ENCODE measurements around the gene SERINC2.
"Not testable (repeated sequence)": the region's sequence is repeated elsewhere in the genome, so short reads cannot be mapped to it uniquely, and the experiment has no call there.

The SERINC2 gene

DNA sequence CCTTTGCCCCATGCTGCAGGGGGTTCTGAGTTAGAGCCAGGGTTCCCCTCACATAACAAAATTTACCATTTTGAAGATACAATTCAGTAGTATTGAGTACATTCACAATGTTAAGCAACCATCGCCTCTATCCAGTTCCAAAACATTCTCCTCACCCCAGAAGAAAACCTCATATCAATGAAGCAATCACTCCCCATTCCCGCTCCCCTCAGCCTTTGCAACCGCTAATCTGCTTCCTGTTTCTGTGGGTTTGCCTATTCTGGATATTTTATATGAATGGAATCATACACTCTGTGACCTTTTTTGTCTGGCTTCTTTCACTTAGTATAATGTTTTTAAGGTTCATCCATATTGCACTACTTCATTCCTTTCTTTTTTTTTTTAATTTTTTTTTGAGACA is 32.9 kb downstream of the SERINC2 start:
- H3K4me3 ChIP-seq, result no peak overlapping the region

GRCh38 chr1:31447210-31447609 is 34.2 kb downstream of the SERINC2 start:
- Histone ChIP-seq H3K9ac (no peak overlapping the region), H3K27me3 (no peaks in the 10 kb centered on the region), H3K9me3 (peaks cover 35% of the 10 kb centered on the region), H3K4me3 (no peak overlapping the region), H3K36me3 (no peaks in the 10 kb centered on the region), H3K4me1 (peaks cover 13% of the 10 kb centered on the region), H3K4me2 (no peak overlapping the region), H3K27ac (no peak overlapping the region), H4K20me1 (no peaks in the 10 kb centered on the region)
- TF ChIP-seq Cebpa-rat (IDR thresholded peaks at IDR 0.05), result no peak

More for the DNA sequence above, 32.9 kb downstream of the SERINC2 start:
- no peaks in the 10 kb centered on the region for H3K36me3 ChIP-seq
- no peak overlapping the region for H3K27ac ChIP-seq
- H3K4me2 ChIP-seq, result no peak overlapping the region
- no peak for TF ChIP-seq Cebpa-rat (IDR thresholded peaks at IDR 0.05)
- no peak overlapping the region for H3K9ac ChIP-seq
- peaks cover 25% of the 10 kb centered on the region for H3K9me3 ChIP-seq
- H4K20me1 ChIP-seq, result no peaks in the 10 kb centered on the region
- H3K4me1 ChIP-seq, result peaks cover 18% of the 10 kb centered on the region
- H3K27me3 ChIP-seq, result no peaks in the 10 kb centered on the region

- no peaks in the 10 kb centered on the region for H4K20me1 ChIP-seq
- H3K4me3 ChIP-seq, result no peak overlapping the region
- H3K4me1 ChIP-seq, result no peaks in the 10 kb centered on the region
- H3K4me2 ChIP-seq, result no peak overlapping the region
- H3K9me3 ChIP-seq, result peaks cover 78% of the 10 kb centered on the region
- no peak overlapping the region for H3K9ac ChIP-seq
- H3K27me3 ChIP-seq, result no peaks in the 10 kb centered on the region
- H3K36me3 ChIP-seq, result no peaks in the 10 kb centered on the region
- TF ChIP-seq Cebpa-rat (IDR thresholded peaks at IDR 0.05), result no peak
- H3K27ac ChIP-seq, result no peak overlapping the region
These were observed 40.5 kb downstream of the SERINC2 start for GRCh38 chr1:31453384-31454079.

DNA sequence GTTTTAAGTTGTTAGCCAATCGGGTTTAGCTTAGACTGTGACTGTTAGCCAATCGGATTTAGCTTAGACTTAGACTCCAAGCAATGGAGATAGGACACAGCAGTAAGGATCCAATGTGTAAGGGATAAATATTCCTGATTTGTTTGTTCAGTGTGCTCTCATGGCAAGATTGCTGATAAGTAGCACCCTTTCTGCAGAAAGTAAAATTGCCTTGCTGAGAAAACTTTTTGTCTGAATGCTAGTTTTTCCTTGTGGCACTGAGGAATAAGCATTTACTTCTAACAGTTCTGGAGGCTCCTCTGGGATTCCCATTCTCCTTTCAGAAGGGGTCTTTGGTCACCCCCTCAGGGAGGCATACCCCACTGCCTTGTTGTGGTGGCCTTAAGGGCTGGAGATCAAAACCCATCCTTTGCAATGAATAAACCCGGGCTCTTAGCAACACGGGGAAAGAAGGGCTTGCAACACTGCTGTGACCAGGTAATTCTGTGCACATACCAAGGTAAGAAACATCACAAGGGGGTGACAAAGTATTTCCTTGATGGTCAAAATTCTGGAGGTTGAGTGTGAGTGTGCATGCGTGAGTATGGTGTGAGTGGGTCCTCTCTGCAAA is 45.4 kb downstream of the SERINC2 start:
- H3K36me3 ChIP-seq, result no peaks in the 10 kb centered on the region
- no peak overlapping the region for H3K4me3 ChIP-seq
- H3K4me1 ChIP-seq, result no peaks in the 10 kb centered on the region
- no peak overlapping the region for H3K9ac ChIP-seq
- H3K4me2 ChIP-seq, result no peak overlapping the region
- TF ChIP-seq Cebpa-rat (IDR thresholded peaks at IDR 0.05), result no peak
- no peaks in the 10 kb centered on the region for H3K27me3 ChIP-seq
- H3K27ac ChIP-seq, result no peak overlapping the region
- peaks cover 81% of the 10 kb centered on the region for H3K9me3 ChIP-seq
- H4K20me1 ChIP-seq, result no peaks in the 10 kb centered on the region

DNA sequence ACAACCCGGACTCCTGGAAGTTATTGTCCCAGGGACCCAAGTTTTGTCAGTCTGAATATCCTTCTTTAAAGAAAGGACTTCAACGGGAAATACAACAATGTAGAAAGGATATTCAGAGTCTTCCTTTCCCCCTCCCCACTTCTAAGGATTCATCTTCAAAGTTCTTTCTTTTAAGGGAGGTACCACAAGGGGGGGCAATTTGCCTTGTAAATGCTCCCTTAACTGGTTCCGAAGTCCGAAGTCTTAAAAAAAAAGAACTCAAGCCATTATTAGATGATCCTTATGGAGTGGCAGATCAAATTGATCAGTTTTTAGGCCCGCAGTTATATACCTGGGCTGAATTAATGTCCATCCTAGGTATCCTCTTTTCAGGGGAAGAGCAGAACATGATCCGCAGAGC is 47.0 kb downstream of the SERINC2 start:
- Histone ChIP-seq H3K9me3 (peaks cover 66% of the 10 kb centered on the region), H3K27me3 (no peaks in the 10 kb centered on the region), H4K20me1 (no peaks in the 10 kb centered on the region), H3K36me3 (no peaks in the 10 kb centered on the region), H3K4me1 (no peaks in the 10 kb centered on the region), H3K4me3 (no peak overlapping the region), H3K4me2 (no peak overlapping the region), H3K27ac (no peak overlapping the region), H3K9ac (no peak overlapping the region)
- TF ChIP-seq Cebpa-rat (IDR thresholded peaks at IDR 0.05), result no peak

- Histone ChIP-seq H3K4me2 (no peak overlapping the region), H3K9ac (no peak overlapping the region), H3K27me3 (no peaks in the 10 kb centered on the region), H3K4me1 (peaks cover 24% of the 10 kb centered on the region), H3K27ac (no peak overlapping the region), H3K9me3 (peaks cover 66% of the 10 kb centered on the region), H3K36me3 (no peaks in the 10 kb centered on the region), H4K20me1 (no peaks in the 10 kb centered on the region), H3K4me3 (no peak overlapping the region)
- TF ChIP-seq Cebpa-rat (IDR thresholded peaks at IDR 0.05), result no peak
These were observed 54.1 kb downstream of the SERINC2 start for GRCh38 chr1:31467005-31467674.

DNA sequence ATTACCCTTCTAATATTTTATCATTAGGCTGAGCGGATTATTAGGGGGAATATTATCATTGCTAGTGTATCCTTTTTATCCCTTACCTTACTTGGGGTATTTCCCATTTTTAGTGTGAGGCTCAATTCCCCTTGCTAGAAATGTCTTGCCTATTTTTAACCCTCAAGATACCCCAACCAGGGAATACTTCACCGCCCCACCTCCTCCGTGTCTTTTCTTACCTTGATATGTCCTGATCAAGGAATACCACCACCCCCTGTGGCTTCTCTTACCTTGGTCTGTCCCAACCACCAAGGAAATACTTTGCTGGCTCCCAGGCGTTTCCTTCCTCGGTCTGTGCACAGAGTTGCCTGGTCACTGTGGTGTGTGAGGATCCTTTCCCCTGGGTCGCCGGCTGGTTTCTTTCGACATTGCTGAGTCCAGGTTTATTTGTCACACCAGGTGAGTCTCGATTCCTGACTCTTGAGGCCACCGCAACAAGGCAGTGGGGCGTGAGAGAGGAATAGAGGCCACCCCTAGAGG is 57.8 kb downstream of the SERINC2 start:
- H3K4me3 ChIP-seq, result no peak overlapping the region

DNA sequence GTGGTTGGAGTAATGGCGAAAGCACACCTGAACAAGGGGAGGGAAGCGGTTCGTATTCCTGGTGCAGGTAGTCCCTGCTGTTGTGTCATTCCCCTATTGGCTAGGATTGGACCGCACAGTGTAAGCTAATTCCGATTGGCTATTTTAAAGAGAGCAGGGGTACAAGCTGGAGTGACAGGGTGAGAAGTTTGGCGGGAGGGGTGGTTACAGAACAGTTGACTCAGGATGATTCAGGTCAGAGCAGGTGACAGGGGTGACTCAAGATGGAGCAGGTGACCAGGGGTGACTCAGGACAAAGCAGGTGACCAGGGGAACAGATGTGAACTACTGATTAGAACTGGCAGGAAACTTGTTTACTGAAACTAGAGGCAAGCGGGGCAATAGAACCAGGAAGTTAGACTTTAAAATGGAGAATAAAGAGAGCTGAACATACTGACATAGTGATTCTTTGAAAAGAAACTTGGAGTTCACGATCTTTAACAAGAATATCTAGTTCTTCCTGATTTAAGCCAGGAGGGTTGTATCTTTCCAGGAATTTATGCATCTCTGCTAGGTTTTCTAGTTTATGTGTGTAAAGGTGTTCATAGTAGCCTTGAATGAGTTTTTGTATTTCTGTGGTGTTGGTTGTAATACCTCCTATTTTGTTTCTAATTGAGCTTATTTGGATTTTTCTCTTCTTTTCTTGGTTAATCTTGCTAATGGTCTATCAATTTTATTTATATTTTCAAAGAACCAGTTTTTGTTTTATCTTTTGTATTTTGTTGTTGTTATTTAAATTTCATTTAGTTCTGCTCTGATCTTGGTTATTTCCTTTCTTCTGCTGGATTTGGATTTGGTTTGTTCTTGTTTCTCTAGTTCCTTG is 58.7 kb downstream of the SERINC2 start:
- peaks cover 85% of the 10 kb centered on the region for H3K9me3 ChIP-seq
- H3K4me1 ChIP-seq, result peaks cover 41% of the 10 kb centered on the region
- H3K27me3 ChIP-seq, H3K27ac ChIP-seq, H4K20me1 ChIP-seq, H3K36me3 ChIP-seq, H3K9ac ChIP-seq, H3K4me3 ChIP-seq: not testable (repeated sequence)
- peak overlapping the region; percentile 33 for H3K4me2 ChIP-seq

More for the DNA sequence above, 57.8 kb downstream of the SERINC2 start:
- Histone ChIP-seq H3K9me3 (peaks cover 93% of the 10 kb centered on the region), H3K27me3 (no peaks in the 10 kb centered on the region), H3K27ac (no peak overlapping the region), H3K4me1 (peaks cover 33% of the 10 kb centered on the region), H4K20me1 (no peaks in the 10 kb centered on the region), H3K36me3 (no peaks in the 10 kb centered on the region), H3K9ac (no peak overlapping the region), H3K4me2 (peak overlapping the region; percentile 17; the same call in 1 of the 2 replicates)
- TF ChIP-seq Cebpa-rat (IDR thresholded peaks at IDR 0.05), result no peak

- not testable (repeated sequence) for H3K27ac ChIP-seq, H3K36me3 ChIP-seq, H3K4me3 ChIP-seq, H3K9ac ChIP-seq, H3K27me3 ChIP-seq, H4K20me1 ChIP-seq
- peak overlapping the region; percentile 33 for H3K4me2 ChIP-seq
- peaks cover 47% of the 10 kb centered on the region for H3K4me1 ChIP-seq
- H3K9me3 ChIP-seq, result peaks cover 79% of the 10 kb centered on the region
These were observed 59.3 kb downstream of the SERINC2 start for GRCh38 chr1:31472314-31472651.

GRCh38 chr1:31472673-31473072 is 59.7 kb downstream of the SERINC2 start:
- H3K27ac ChIP-seq, H4K20me1 ChIP-seq, H3K9ac ChIP-seq, H3K36me3 ChIP-seq, H3K4me3 ChIP-seq, H3K27me3 ChIP-seq: not testable (repeated sequence)
- Histone ChIP-seq H3K9me3 (peaks cover 75% of the 10 kb centered on the region), H3K4me1 (peaks cover 51% of the 10 kb centered on the region), H3K4me2 (peak overlapping the region; percentile 33)

DNA sequence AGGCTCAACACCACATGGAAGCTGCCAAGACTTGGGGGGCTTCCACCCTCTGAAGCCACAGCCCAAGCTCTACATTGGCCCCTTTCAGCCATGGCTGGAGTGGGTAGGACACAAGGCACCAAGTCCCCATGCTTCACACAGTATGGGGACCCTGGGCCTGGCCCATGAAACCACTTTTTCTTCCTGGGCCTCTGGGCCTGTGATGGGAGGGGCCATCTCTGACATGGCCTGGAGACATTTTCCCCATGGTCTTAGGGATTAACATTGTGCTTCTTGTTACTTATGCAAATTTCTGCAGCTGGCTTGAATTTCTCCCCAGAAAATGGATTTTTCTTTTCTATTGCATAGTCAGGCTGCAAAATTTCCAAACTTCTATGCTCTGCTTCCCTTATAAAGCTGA is 60.5 kb downstream of the SERINC2 start:
- not testable (repeated sequence) for H3K36me3 ChIP-seq, H3K27me3 ChIP-seq, H3K9ac ChIP-seq, H3K4me3 ChIP-seq, H3K4me2 ChIP-seq, H3K27ac ChIP-seq, H4K20me1 ChIP-seq
- Histone ChIP-seq H3K9me3 (peaks cover 67% of the 10 kb centered on the region), H3K4me1 (peaks cover 60% of the 10 kb centered on the region)

DNA sequence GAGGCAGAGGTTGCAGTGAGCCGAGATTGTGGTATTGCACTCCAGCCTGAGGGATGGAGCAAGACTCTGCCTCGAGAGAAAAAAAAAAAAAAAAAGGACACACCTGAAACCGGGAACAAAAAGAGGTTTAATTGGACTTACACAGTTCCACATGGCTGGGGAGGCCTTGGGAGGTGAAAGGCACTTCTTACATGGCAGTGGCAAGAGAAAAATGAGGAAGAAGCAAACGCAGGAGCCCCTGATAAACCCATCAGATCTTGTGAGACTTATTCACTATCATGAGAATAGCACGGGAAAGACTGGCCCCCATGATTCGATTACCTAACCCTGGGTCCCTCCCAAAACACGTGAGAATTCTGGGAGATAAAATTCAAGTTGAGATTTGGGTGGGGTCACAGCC is 61.6 kb downstream of the SERINC2 start:
- not testable (repeated sequence) for H3K4me3 ChIP-seq, H3K27me3 ChIP-seq, H3K4me2 ChIP-seq, H4K20me1 ChIP-seq, H3K36me3 ChIP-seq, H3K27ac ChIP-seq, H3K9ac ChIP-seq
- Histone ChIP-seq H3K9me3 (peaks cover 58% of the 10 kb centered on the region), H3K4me1 (peaks cover 63% of the 10 kb centered on the region)
